NT2/D1 (cell line): ENCODE data around the gene IL33.

Experiments used
- DNase-seq: peaks from one replicate; pipeline ENCODE4 v3.0.0-alpha.2; 2011; ENCODE audit warnings: low read depth, low spot score
- H3K27me3 ChIP-seq: 2 replicates; pipeline ENCODE4 v1.6.0; 2011; ENCODE audit warnings: mild to moderate bottlenecking; ENCODE audit not compliant: insufficient read length, insufficient read depth
- H3K36me3 ChIP-seq: 2 replicates; pipeline ENCODE4 v1.6.1; 2011; ENCODE audit warnings: mild to moderate bottlenecking, low read length, mixed read lengths; ENCODE audit not compliant: insufficient read depth, insufficient read length
- H3K4me1 ChIP-seq: 2 replicates; pipeline ENCODE4 v1.5.1; 2011; ENCODE audit not compliant: insufficient read depth, insufficient read length
- H3K4me3 ChIP-seq: 2 replicates; pipeline ENCODE4 v1.5.1; 2011; ENCODE audit warnings: low read depth; ENCODE audit not compliant: insufficient read length
- H3K9ac ChIP-seq: 2 replicates; pipeline ENCODE4 v1.6.0; 2011; ENCODE audit warnings: low read depth; ENCODE audit not compliant: insufficient read length
- H3K9me3 ChIP-seq: 2 replicates; pipeline ENCODE4 v1.5.1; 2011; ENCODE audit warnings: mild to moderate bottlenecking, low read length; ENCODE audit not compliant: insufficient read depth
- SUZ12 ChIP-seq: IDR thresholded peaks from 2 replicates; pipeline ENCODE4 v1.6.1; 2011; ENCODE audit not compliant: insufficient read length, insufficient read depth; ENCODE audit errors: extremely low read depth
- YY1 ChIP-seq: IDR thresholded peaks from 2 replicates; pipeline ENCODE4 v1.6.1; 2011; ENCODE audit not compliant: insufficient read length, insufficient read depth
- ZNF274 ChIP-seq: IDR thresholded peaks from 2 replicates; pipeline ENCODE4 v1.6.1; 2011; ENCODE audit warnings: mild to moderate bottlenecking, low read depth, low read length

IL33 gene

DNA sequence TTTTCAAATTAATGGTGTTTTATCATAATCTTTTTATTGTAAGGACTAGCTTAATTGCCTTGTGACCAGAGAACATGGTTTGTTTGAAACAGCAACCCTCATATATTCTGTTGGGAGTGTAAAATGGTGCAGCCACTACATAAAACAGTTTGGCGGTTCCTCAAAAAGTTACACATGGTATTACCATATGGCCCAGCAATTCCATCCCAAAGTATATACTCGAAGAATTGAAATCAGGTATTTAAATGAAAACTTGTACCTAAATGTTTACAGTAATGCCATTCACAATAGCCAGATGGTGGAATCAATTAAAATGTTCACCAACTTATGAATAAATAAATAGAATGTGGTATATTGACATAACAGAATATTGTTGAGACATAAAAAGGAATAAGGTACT, 14.8 kb upstream of the IL33 start:
- Histone ChIP-seq H3K9me3 (no peaks in the 10 kb centered on the region), H3K4me1 (no peaks in the 10 kb centered on the region), H3K9ac (no peak overlapping the region), H3K4me3 (no peak overlapping the region), H3K36me3 (no peaks in the 10 kb centered on the region), H3K27me3 (no peaks in the 10 kb centered on the region)
- TF ChIP-seq ZNF274, result no peak
- DNase-seq, result no peak

DNA sequence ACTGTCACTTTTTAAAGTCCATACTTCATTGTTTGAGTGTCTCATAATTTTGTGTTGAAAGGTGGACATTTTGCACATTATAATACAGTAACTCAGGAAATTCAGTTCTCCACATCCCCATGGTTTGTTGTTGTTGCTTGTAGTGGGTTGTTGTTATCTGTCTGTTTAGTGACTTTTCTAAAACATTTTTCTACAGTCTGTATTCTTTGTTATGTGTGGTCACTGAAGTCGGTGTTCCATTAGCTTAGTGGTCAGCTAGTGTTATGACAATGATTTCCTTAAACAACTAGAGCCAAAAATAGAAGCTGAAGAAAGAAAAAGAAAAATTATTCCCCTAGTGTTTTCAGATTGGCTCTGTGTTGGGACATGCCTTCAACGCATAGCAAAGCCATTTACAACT, 5.6 kb upstream of the IL33 start:
- Histone ChIP-seq H3K27me3 (no peaks in the 10 kb centered on the region), H3K36me3 (no peaks in the 10 kb centered on the region), H3K4me3 (no peak overlapping the region), H3K9me3 (peaks cover 27% of the 10 kb centered on the region), H3K9ac (no peak overlapping the region), H3K4me1 (no peaks in the 10 kb centered on the region)
- TF ChIP-seq YY1 (no peak), ZNF274 (no peak), SUZ12 (no peak)
- no peak for DNase-seq

DNA sequence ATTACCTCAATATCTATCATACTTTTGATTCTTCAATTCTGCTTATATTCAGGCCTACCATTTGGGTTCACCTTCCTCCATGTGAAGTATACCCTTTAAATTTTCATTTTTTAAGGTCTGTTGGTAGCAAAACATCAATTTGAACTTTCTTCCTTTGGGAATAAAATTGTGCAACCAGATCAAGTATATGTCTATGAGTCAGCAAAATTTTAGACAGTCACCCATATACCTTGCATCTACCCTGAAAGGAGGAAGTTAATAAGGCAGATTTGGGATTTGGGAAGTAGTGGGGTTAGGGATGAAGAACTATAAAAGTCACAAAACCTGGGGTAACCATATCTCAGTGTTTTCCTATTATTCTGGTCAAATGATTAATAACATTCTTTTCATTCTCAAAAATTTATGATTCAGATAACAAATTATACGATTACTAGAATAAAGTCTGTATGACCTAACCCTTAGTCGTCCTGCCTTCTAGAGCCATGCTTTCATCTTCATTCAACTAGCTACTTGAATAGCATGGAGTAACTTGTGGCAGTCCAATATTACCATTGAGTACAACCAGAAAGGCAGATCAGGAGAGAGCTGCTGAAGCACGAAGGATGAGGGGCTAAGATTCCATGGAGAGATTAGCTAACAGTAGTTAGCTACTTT, 2.8 kb upstream of the IL33 start:
- TF ChIP-seq SUZ12 (no peak), YY1 (no peak), ZNF274 (no peak)
- Histone ChIP-seq H3K9ac (no peak overlapping the region), H3K4me1 (no peaks in the 10 kb centered on the region), H3K9me3 (peaks cover 27% of the 10 kb centered on the region), H3K36me3 (no peaks in the 10 kb centered on the region), H3K4me3 (no peak overlapping the region), H3K27me3 (no peaks in the 10 kb centered on the region)
- no peak for DNase-seq

DNA sequence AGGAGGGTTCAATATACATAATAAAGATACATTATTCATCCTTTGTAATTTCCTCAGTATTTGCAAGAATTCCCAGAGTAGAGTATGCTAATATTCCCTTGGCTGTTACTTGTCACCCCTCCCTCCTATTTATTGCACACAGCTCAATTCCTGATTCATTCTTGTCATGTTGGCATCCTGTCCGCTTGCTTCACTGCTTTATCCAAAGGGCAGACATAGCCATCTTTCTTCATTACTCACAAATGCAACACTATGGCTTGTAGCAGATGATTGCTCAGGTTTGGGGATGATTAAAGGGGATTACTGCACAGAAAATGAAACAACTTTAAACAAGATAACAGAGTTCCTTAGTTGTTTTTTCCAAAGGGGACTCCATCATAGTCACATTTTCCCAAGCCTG, 1.2 kb upstream of the IL33 start:
- no peak for DNase-seq
- Histone ChIP-seq H3K9ac (no peak overlapping the region), H3K9me3 (peaks cover 17% of the 10 kb centered on the region), H3K4me3 (no peak overlapping the region), H3K27me3 (no peaks in the 10 kb centered on the region), H3K36me3 (no peaks in the 10 kb centered on the region), H3K4me1 (no peaks in the 10 kb centered on the region)
- no peak for TF ChIP-seq ZNF274
- TF ChIP-seq YY1, result no peak
- no peak for TF ChIP-seq SUZ12

GRCh38 chr9:6214903-6215302, 704 bp upstream of the IL33 start:
- TF ChIP-seq ZNF274, result no peak
- TF ChIP-seq YY1, result no peak
- no peak for TF ChIP-seq SUZ12
- peaks cover 12% of the 10 kb centered on the region for H3K9me3 ChIP-seq

DNA sequence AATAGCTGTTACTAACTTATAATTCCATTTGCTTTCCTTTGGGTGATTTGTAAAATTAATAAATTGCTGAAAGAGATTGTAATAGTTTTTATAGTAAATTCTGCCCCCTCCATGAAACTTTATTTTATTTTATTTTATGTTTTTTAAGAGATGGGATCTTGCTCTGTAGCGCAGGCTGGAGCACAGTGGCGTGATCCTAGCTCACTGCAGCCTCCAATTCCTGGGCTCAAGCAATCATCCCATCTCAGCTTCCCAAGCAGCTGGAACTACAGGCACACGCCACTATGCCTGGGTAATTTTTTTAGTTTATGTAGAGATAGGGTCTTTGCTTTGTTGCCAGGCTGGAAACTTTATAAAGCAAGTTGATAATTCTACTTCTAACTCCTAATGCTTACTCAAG, 395 bp downstream of the IL33 start:
- Histone ChIP-seq H3K27me3 (no peaks in the 10 kb centered on the region), H3K4me1 (no peaks in the 10 kb centered on the region), H3K9ac (no peak overlapping the region), H3K36me3 (no peaks in the 10 kb centered on the region), H3K9me3 (0 out of 2 replicates have a peak, but pooled peaks cover under 1% of the 10 kb centered on the region), H3K4me3 (no peak overlapping the region)
- no peak for DNase-seq
- TF ChIP-seq YY1, result no peak
- no peak for TF ChIP-seq SUZ12
- TF ChIP-seq ZNF274, result no peak

More at GRCh38 chr9:6214903-6215302, 704 bp upstream of the IL33 start:
- Histone ChIP-seq H3K4me1 (no peaks in the 10 kb centered on the region), H3K27me3 (no peaks in the 10 kb centered on the region), H3K9ac (no peak overlapping the region), H3K4me3 (no peak overlapping the region), H3K36me3 (no peaks in the 10 kb centered on the region)
- no peak for DNase-seq

GRCh38 chr9:6216951-6217350, 1.3 kb downstream of the IL33 start:
- H3K36me3 ChIP-seq, result no peaks in the 10 kb centered on the region
- H3K9ac ChIP-seq, result no peak overlapping the region
- no peaks in the 10 kb centered on the region for H3K27me3 ChIP-seq
- no peak for DNase-seq
- no peaks in the 10 kb centered on the region for H3K9me3 ChIP-seq
- no peak overlapping the region for H3K4me3 ChIP-seq
- TF ChIP-seq SUZ12, result no peak
- H3K4me1 ChIP-seq, result no peaks in the 10 kb centered on the region
